HEK293T (cell line): ENCODE results near the gene CHMP2B.

ENCODE experiments used
- CTCF ChIA-PET: fragments of 350-600 bp; formaldehyde crosslinking; extraction: SDS; loops from one replicate; lab custom pipeline; 2021; ENCODE audit warnings: antibody characterized with exemption, inconsistent platforms; lab: Yijun Ruan, JAX
- POLR2A ChIA-PET: fragments of 350-600 bp; formaldehyde crosslinking; extraction: SDS; loops from one replicate; lab custom pipeline; 2020; ENCODE audit warnings: antibody characterized with exemption, inconsistent platforms; lab: Yijun Ruan, JAX
- DNase-seq: peaks from one replicate; pipeline ENCODE4 v3.0.0; 2012; ENCODE audit warnings: mixed read lengths; ENCODE audit errors: extremely low spot score
- ARNT ChIP-seq: fragments of 450-650 bp; IDR thresholded peaks from 2 replicates; pipeline ENCODE4 v1.6.1; 2017; ENCODE audit warnings: mild to moderate bottlenecking
- BHLHE40 ChIP-seq: fragments of 450-650 bp; IDR thresholded peaks from 2 replicates; pipeline ENCODE4 v1.6.1; 2016; ENCODE audit warnings: mild to moderate bottlenecking, moderate library complexity, borderline replicate concordance
- CTBP1 ChIP-seq: fragments of 450-650 bp; IDR thresholded peaks from 2 replicates; pipeline ENCODE4 v1.6.1; 2016; ENCODE audit warnings: borderline replicate concordance
- ELF4 ChIP-seq: fragments of 450-650 bp; IDR thresholded peaks from 2 replicates; pipeline ENCODE4 v1.6.1; 2017; ENCODE audit warnings: antibody characterized with exemption
- FOXA1 ChIP-seq: fragments of 450-650 bp; IDR thresholded peaks from 2 replicates; pipeline ENCODE4 v1.6.1; 2016; ENCODE audit warnings: mild to moderate bottlenecking
- FOXK2 ChIP-seq: fragments of 450-650 bp; IDR thresholded peaks from 2 replicates; pipeline ENCODE4 v1.6.1; 2016; ENCODE audit warnings: mild to moderate bottlenecking
- FOXM1 ChIP-seq: fragments of 450-650 bp; IDR thresholded peaks from 2 replicates; pipeline ENCODE4 v1.6.1; 2017; ENCODE audit warnings: mild to moderate bottlenecking, borderline replicate concordance
- HDGF ChIP-seq: fragments of 450-650 bp; IDR thresholded peaks from 2 replicates; pipeline ENCODE4 v1.6.1; 2017; ENCODE audit warnings: antibody characterized with exemption, borderline replicate concordance
- L3MBTL2 ChIP-seq: fragments of 450-650 bp; conservative IDR thresholded peaks from 2 replicates; pipeline ENCODE4 v1.6.1; 2016; ENCODE audit warnings: mild to moderate bottlenecking
- LEF1 ChIP-seq: fragments of 450-650 bp; IDR thresholded peaks from 2 replicates; pipeline ENCODE4 v1.6.1; 2017; ENCODE audit warnings: mild to moderate bottlenecking, borderline replicate concordance
- NFRKB ChIP-seq: fragments of 450-650 bp; IDR thresholded peaks from 2 replicates; pipeline ENCODE4 v1.6.1; 2016; ENCODE audit warnings: mild to moderate bottlenecking, moderate library complexity
- PKNOX1 ChIP-seq: fragments of 450-650 bp; IDR thresholded peaks from 2 replicates; pipeline ENCODE4 v1.6.1; 2016
- SP1 ChIP-seq: fragments of 450-650 bp; IDR thresholded peaks from 2 replicates; pipeline ENCODE4 v1.6.1; 2017
- SUZ12 ChIP-seq: fragments of 450-650 bp; IDR thresholded peaks from 2 replicates; pipeline ENCODE4 v1.6.1; 2016; ENCODE audit warnings: mild to moderate bottlenecking
- TARDBP ChIP-seq: fragments of 450-650 bp; IDR thresholded peaks from 2 replicates; pipeline ENCODE4 v1.6.1; 2016
- ZNF384 ChIP-seq: fragments of 450-650 bp; IDR thresholded peaks from 2 replicates; pipeline ENCODE4 v1.6.1; 2016

The CHMP2B gene

GRCh38 chr3:87191175-87191574, 35.9 kb upstream of the CHMP2B start:
- POLR2A ChIA-PET: no interaction called here
- no peak for TF ChIP-seq ZNF384
- no peak for TF ChIP-seq TARDBP
- no peak for TF ChIP-seq SUZ12
- no peak for TF ChIP-seq SP1
- TF ChIP-seq HDGF: no peak
- no peak for TF ChIP-seq ARNT
- no peak for TF ChIP-seq FOXA1
- no peak for TF ChIP-seq BHLHE40
- no peak for TF ChIP-seq ELF4
- no peak for TF ChIP-seq L3MBTL2
- no peak for TF ChIP-seq FOXM1
- TF ChIP-seq CTBP1: no peak
- no peak for TF ChIP-seq LEF1
- TF ChIP-seq PKNOX1: no peak
- no peak for TF ChIP-seq NFRKB
- no peak for TF ChIP-seq FOXK2
- CTCF ChIA-PET: no interaction called here
- DNase-seq: no peak

- DNase-seq: no peak
- TF ChIP-seq FOXM1: no peak
- TF ChIP-seq PKNOX1: no peak
- TF ChIP-seq TARDBP: no peak
- no peak for TF ChIP-seq BHLHE40
- no peak for TF ChIP-seq ELF4
- no peak for TF ChIP-seq ZNF384
- no peak for TF ChIP-seq CTBP1
- TF ChIP-seq FOXK2: no peak
- no peak for TF ChIP-seq L3MBTL2
- TF ChIP-seq HDGF: no peak
- no peak for TF ChIP-seq FOXA1
- no peak for TF ChIP-seq ARNT
- POLR2A ChIA-PET: no interaction called here
- CTCF ChIA-PET: interaction anchor here (1.0 kb wide), 1 partner anchor 24 kb away, joined by 3 read pairs; no protein-coding TSS in a partner anchor
These were observed 35.5 kb upstream of the CHMP2B start for GRCh38 chr3:87191641-87192040.

- no peak for DNase-seq
- POLR2A ChIA-PET: no interaction called here
- CTCF ChIA-PET: no interaction called here
- no peak for TF ChIP-seq CTBP1
- TF ChIP-seq NFRKB: no peak
- no peak for TF ChIP-seq ZNF384
- TF ChIP-seq SUZ12: no peak
- no peak for TF ChIP-seq PKNOX1
- TF ChIP-seq FOXA1: no peak
- no peak for TF ChIP-seq FOXM1
- TF ChIP-seq L3MBTL2: no peak
- no peak for TF ChIP-seq HDGF
- TF ChIP-seq BHLHE40: no peak
- TF ChIP-seq SP1: no peak
- TF ChIP-seq ELF4: no peak
- no peak for TF ChIP-seq TARDBP
These were observed 30.2 kb upstream of the CHMP2B start for GRCh38 chr3:87196879-87197278.

- no peak for TF ChIP-seq LEF1
- no peak for TF ChIP-seq BHLHE40
- TF ChIP-seq TARDBP: no peak
- no peak for TF ChIP-seq ELF4
- no peak for TF ChIP-seq PKNOX1
- no peak for TF ChIP-seq ARNT
- no peak for TF ChIP-seq ZNF384
- no peak for TF ChIP-seq NFRKB
- TF ChIP-seq FOXK2: no peak
- TF ChIP-seq CTBP1: no peak
- no peak for TF ChIP-seq SP1
- ChIA-PET CTCF (no interaction called here), POLR2A (no interaction called here)
- DNase-seq: no peak
These were observed 29.6 kb upstream of the CHMP2B start for GRCh38 chr3:87197531-87197930.

- no peak for DNase-seq
- ChIA-PET CTCF (no interaction called here), POLR2A (no interaction called here)
- TF ChIP-seq FOXA1 (no peak), L3MBTL2 (no peak), SP1 (no peak), ZNF384 (no peak), LEF1 (no peak), FOXM1 (no peak), PKNOX1 (no peak), SUZ12 (no peak), TARDBP (no peak), ARNT (no peak)
These were observed 28.3 kb upstream of the CHMP2B start for GRCh38 chr3:87198774-87199173.

GRCh38 chr3:87199628-87200027, 27.5 kb upstream of the CHMP2B start:
- DNase-seq: no peak
- ChIA-PET CTCF (no interaction called here), POLR2A (no interaction called here)
- no peak for TF ChIP-seq HDGF
- TF ChIP-seq L3MBTL2: no peak
- TF ChIP-seq PKNOX1: no peak
- no peak for TF ChIP-seq ELF4
- TF ChIP-seq ZNF384: no peak
- TF ChIP-seq FOXK2: no peak
